Activated CD4-positive, alpha-beta T cell treated with anti-CD3 and anti-CD28 coated beads, Interleukin-2, amount 50 U/mL, for 24 hours (primary cell): ENCODE results near the gene ZNF503.
"Not testable (repeated sequence)": the region's sequence is repeated elsewhere in the genome, so short reads cannot be mapped to it uniquely, and the experiment has no call there.

Source experiments
- DNase-seq, 2 donors: peaks; one replicate each; pipeline ENCODE4 v3.0.0-alpha.2; 2020; ENCODE audit warnings: low read depth in 1 of 2, low spot score in 1 of 2

Gene ZNF503

GRCh38 chr10:75396631-75397495 is 4.7 kb downstream of the ZNF503 start:
- DNase-seq = no peak

GRCh38 chr10:75395932-75396630 is 5.5 kb downstream of the ZNF503 start:
- DNase-seq = no peak

- no peak for DNase-seq
Observed at GRCh38 chr10:75395066-75395931, 6.3 kb downstream of the ZNF503 start.

- no peak for DNase-seq
Observed at GRCh38 chr10:75394221-75394620, 7.3 kb downstream of the ZNF503 start.

- DNase-seq = no peak
Observed at GRCh38 chr10:75392744-75393143, 8.8 kb downstream of the ZNF503 start.

GRCh38 chr10:75392271-75392670 is 9.3 kb downstream of the ZNF503 start:
- no peak for DNase-seq

- no peak for DNase-seq
Observed at GRCh38 chr10:75390178-75390577, 11.4 kb downstream of the ZNF503 start.

GRCh38 chr10:75388082-75388481 is 13.5 kb downstream of the ZNF503 start:
- no peak for DNase-seq

GRCh38 chr10:75386128-75386527 is 15.4 kb downstream of the ZNF503 start:
- DNase-seq = no peak

GRCh38 chr10:75379817-75380216 is 21.7 kb downstream of the ZNF503 start:
- DNase-seq = no peak

- DNase-seq = no peak
Observed at GRCh38 chr10:75379212-75379724, 22.3 kb downstream of the ZNF503 start.

GRCh38 chr10:75378379-75378778 is 23.2 kb downstream of the ZNF503 start:
- no peak for DNase-seq

- DNase-seq = no peak
Observed at GRCh38 chr10:75377869-75378268, 23.7 kb downstream of the ZNF503 start.

GRCh38 chr10:75375838-75376237 is 25.7 kb downstream of the ZNF503 start:
- DNase-seq = no peak

GRCh38 chr10:75371010-75371409 is 30.6 kb downstream of the ZNF503 start:
- DNase-seq = no peak

- not testable (repeated sequence) for DNase-seq
Observed at GRCh38 chr10:75369838-75370237, 31.7 kb downstream of the ZNF503 start.

GRCh38 chr10:75367901-75368300 is 33.7 kb downstream of the ZNF503 start:
- DNase-seq = no peak

GRCh38 chr10:75367021-75367487 is 34.5 kb downstream of the ZNF503 start:
- DNase-seq = no peak

GRCh38 chr10:75363431-75363830 is 38.1 kb downstream of the ZNF503 start:
- DNase-seq = no peak

GRCh38 chr10:75359876-75360275 is 41.7 kb downstream of the ZNF503 start:
- not testable (repeated sequence) for DNase-seq

- no peak for DNase-seq
Observed at GRCh38 chr10:75358835-75359421, 42.6 kb downstream of the ZNF503 start.
